H1 (cell line): Measurements from ENCODE around the gene SMARCE1. TPM values are rescaled to one million over a fixed set of nuclear protein-coding genes. Genes with fewer than 3 reads are reported as not detected.

Experiments used
- CTCF ChIA-PET: fragments of 300-600 bp; sonication (Branson Sonifier 250); formaldehyde crosslinking; loops from one replicate; lab custom pipeline; 2021; ENCODE audit not compliant: partially characterized antibody; lab: Charles Lee
- POLR2A ChIA-PET: fragments of 300-600 bp; sonication (Branson Sonifier 250); formaldehyde crosslinking; loops from one replicate; lab custom pipeline; 2021; ENCODE audit warnings: inconsistent platforms; ENCODE audit not compliant: partially characterized antibody; lab: Charles Lee
- DNase-seq, 2 experiments: peaks; one replicate each; pipeline versions ENCODE4 v3.0.0 to v3.0.0-alpha.2; 2010 to 2022; ENCODE audit warnings: low spot score in 2 of 2, low read depth in 1 of 2, mixed read lengths in 1 of 2
- FAIRE-seq: peaks from 2 replicates; lab custom pipeline; 2011; peaks lifted over from hg19 to GRCh38; lab: Jason Lieb, UNC
- H2AFZ ChIP-seq: 2 replicates; pipeline ENCODE4 v1.8.1; 2012; ENCODE audit warnings: low read length, inconsistent platforms
- H2AK5ac ChIP-seq: 2 replicates; pipeline ENCODE4 v1.6.1; 2013; ENCODE audit warnings: low read depth, low read length
- H2BK120ac ChIP-seq: replicated peaks from 2 replicates; pipeline ENCODE3; 2013; ENCODE audit warnings: low read depth, low read length, inconsistent platforms
- H2BK12ac ChIP-seq: 2 replicates; pipeline ENCODE4 v1.6.1; 2013; ENCODE audit warnings: low read depth, low read length
- H2BK15ac ChIP-seq: 2 replicates; pipeline ENCODE4 v1.6.1; 2013; ENCODE audit warnings: low read length
- H2BK20ac ChIP-seq: 2 replicates; pipeline ENCODE4 v1.6.1; 2013; ENCODE audit warnings: low read length
- H2BK5ac ChIP-seq: 2 replicates; pipeline ENCODE4 v1.6.1; 2013; ENCODE audit warnings: low read depth, low read length
- H3K14ac ChIP-seq: 2 replicates; pipeline ENCODE4 v1.6.1; 2013; ENCODE audit warnings: inconsistent platforms; ENCODE audit not compliant: insufficient read length
- H3K18ac ChIP-seq: 2 replicates; pipeline ENCODE4 v1.6.1; 2013; ENCODE audit warnings: low read length; ENCODE audit errors: extremely low read depth
- H3K23ac ChIP-seq: 2 replicates; pipeline ENCODE4 v1.6.1; 2013; ENCODE audit warnings: inconsistent platforms; ENCODE audit not compliant: insufficient read length
- H3K23me2 ChIP-seq: 2 replicates; pipeline ENCODE4 v1.6.1; 2013; ENCODE audit warnings: low read depth, low read length
- H3K27ac ChIP-seq: 2 replicates; pipeline ENCODE4 v1.6.1; 2011; ENCODE audit warnings: low read depth, low read length, inconsistent platforms
- H3K27me3 ChIP-seq, 4 experiments: replicated peaks in 1 of 4; 1 replicate in 1 of 4; 2 replicates in 3 of 4; pipeline versions ENCODE4 v1.6.1 to v1.8.1; 2011 to 2013; ENCODE audit warnings: low read length in 3 of 4, mild to moderate bottlenecking in 3 of 4, inconsistent platforms in 2 of 4, mixed read lengths in 2 of 4, moderate library complexity in 1 of 4; ENCODE audit not compliant: control insufficient read depth in 3 of 4, insufficient read depth in 3 of 4; ENCODE audit errors: extremely low read depth in 1 of 4
- H3K36me3 ChIP-seq, 4 experiments: 2 replicates each; pipeline versions ENCODE4 v1.6.1 to v1.8.1; 2011 to 2013; ENCODE audit warnings: mild to moderate bottlenecking in 4 of 4, low read length in 3 of 4, moderate library complexity in 2 of 4, control low read depth in 1 of 4, inconsistent platforms in 1 of 4; ENCODE audit not compliant: insufficient read depth in 4 of 4, control insufficient read depth in 2 of 4
- H3K4ac ChIP-seq: replicated peaks from 2 replicates; pipeline ENCODE3; 2013; ENCODE audit warnings: low read length, low read depth, mixed read lengths, inconsistent platforms; ENCODE audit not compliant: insufficient read length
- H3K4me1 ChIP-seq, 4 experiments: replicated peaks in 1 of 4; 1 replicate in 1 of 4; 2 replicates in 3 of 4; pipeline versions ENCODE4 v1.6.1 to v1.8.1; 2011 to 2013; ENCODE audit warnings: low read length in 3 of 4, inconsistent platforms in 2 of 4, mixed read lengths in 1 of 4; ENCODE audit not compliant: insufficient read depth in 4 of 4, control insufficient read depth in 3 of 4
- H3K4me2 ChIP-seq, 2 experiments: 2 replicates each; pipeline versions ENCODE4 v1.6.1 to v1.8.1; 2011 to 2013; ENCODE audit warnings: low read depth in 2 of 2, low read length in 2 of 2, control low read depth in 1 of 2, inconsistent platforms in 1 of 2, mild to moderate bottlenecking in 1 of 2; ENCODE audit not compliant: insufficient read depth in 1 of 2
- H3K4me3 ChIP-seq, 4 experiments: fragments of 200-600, 300-600 bp in 1 of 4; sonication (generic), shearing (Covaris generic), sonication (Bioruptor Twin) in 1 of 4; 2 replicates each; pipeline versions ENCODE4 v1.5.1 to v1.8.1; 2011 to 2016; ENCODE audit warnings: low read length in 4 of 4, low read depth in 3 of 4, control low read depth in 2 of 4, inconsistent platforms in 2 of 4, mild to moderate bottlenecking in 2 of 4, mixed read lengths in 1 of 4, moderate library complexity in 1 of 4; ENCODE audit not compliant: insufficient read depth in 2 of 4; ENCODE audit errors: extremely low read depth in 1 of 4
- H3K56ac ChIP-seq: replicated peaks from 2 replicates; pipeline ENCODE3; 2013; ENCODE audit warnings: low read depth, mild to moderate bottlenecking, mixed read lengths, low read length, inconsistent platforms; ENCODE audit not compliant: insufficient read length
- H3K79me1 ChIP-seq: 2 replicates; pipeline ENCODE4 v1.6.1; 2013; ENCODE audit warnings: low read depth, low read length, control low read depth
- H3K79me2 ChIP-seq, 2 experiments: 2 replicates each; pipeline versions ENCODE4 v1.6.1 to v1.8.1; 2012 to 2013; ENCODE audit warnings: low read length in 2 of 2, mild to moderate bottlenecking in 2 of 2, inconsistent platforms in 1 of 2; ENCODE audit not compliant: insufficient read depth in 2 of 2, control insufficient read depth in 1 of 2
- H3K9ac ChIP-seq, 4 experiments: replicated peaks in 1 of 4; 1 replicate in 1 of 4; 2 replicates in 3 of 4; pipeline versions ENCODE4 v1.6.1 to v1.8.1; 2011 to 2013; ENCODE audit warnings: low read depth in 3 of 4, low read length in 3 of 4, control low read depth in 2 of 4, mild to moderate bottlenecking in 2 of 4, moderate library complexity in 2 of 4, inconsistent platforms in 1 of 4; ENCODE audit errors: extremely low read depth in 1 of 4
- H3K9me3 ChIP-seq, 2 experiments: 2 replicates each; pipeline versions ENCODE4 v1.6.1 to v1.8.1; 2012 to 2013; ENCODE audit warnings: mild to moderate bottlenecking in 2 of 2, moderate library complexity in 2 of 2, control low read depth in 1 of 2, inconsistent platforms in 1 of 2, low read depth in 1 of 2, low read length in 1 of 2, mixed read lengths in 1 of 2; ENCODE audit not compliant: insufficient read depth in 2 of 2
- H4K20me1 ChIP-seq, 2 experiments: replicated peaks in 1 of 2; 2 replicates each; pipeline versions ENCODE3 to v1.8.1; 2011 to 2013; ENCODE audit warnings: inconsistent platforms in 2 of 2, low read length in 2 of 2, mild to moderate bottlenecking in 1 of 2; ENCODE audit not compliant: insufficient read depth in 2 of 2, control insufficient read depth in 1 of 2
- H4K5ac ChIP-seq: 2 replicates; pipeline ENCODE4 v1.6.1; 2013; ENCODE audit warnings: low read length, low read depth, mixed read lengths, inconsistent platforms; ENCODE audit not compliant: insufficient read length
- H4K8ac ChIP-seq: 2 replicates; pipeline ENCODE4 v1.8.0; 2013; ENCODE audit warnings: mild to moderate bottlenecking, moderate library complexity, low read length, inconsistent platforms; ENCODE audit not compliant: insufficient read depth; ENCODE audit errors: extremely low read depth
- H4K91ac ChIP-seq: replicated peaks from 2 replicates; pipeline ENCODE3; 2013; ENCODE audit warnings: low read length, mixed read lengths, inconsistent platforms; ENCODE audit not compliant: insufficient read length
- CBX5 ChIP-seq: fragments of 300-800, 300-1000 bp; sonication (generic); IDR thresholded peaks from 2 replicates; pipeline ENCODE4 v1.7.1; 2016; ENCODE audit warnings: antibody characterized with exemption, low read length, low read depth
- CTBP2 ChIP-seq: IDR thresholded peaks from 2 replicates; pipeline ENCODE4 v1.7.0; 2011; ENCODE audit warnings: borderline replicate concordance, mild to moderate bottlenecking, moderate library complexity, mixed read lengths, low read length; ENCODE audit not compliant: insufficient read depth, insufficient read length
- GABPA ChIP-seq: IDR thresholded peaks from 2 replicates; pipeline ENCODE4 v1.6.1; 2011; ENCODE audit warnings: mild to moderate bottlenecking, low read length, moderate library complexity, borderline replicate concordance; ENCODE audit not compliant: insufficient read depth
- GTF2F1 ChIP-seq: IDR thresholded peaks from 2 replicates; pipeline ENCODE4 v1.6.1; 2012; ENCODE audit warnings: low read depth, low read length, improper control_type of control experiment, borderline replicate concordance
- HDAC2 ChIP-seq, 2 experiments: fragments of 300-600 bp in 1 of 2; sonication (generic) in 1 of 2; IDR thresholded peaks; 2 replicates each; pipeline ENCODE4 v1.6.1; 2011 to 2012; ENCODE audit warnings: low read depth in 2 of 2, low read length in 2 of 2, mild to moderate bottlenecking in 2 of 2, moderate library complexity in 2 of 2, borderline replicate concordance in 1 of 2, inconsistent platforms in 1 of 2
- JUN ChIP-seq: IDR thresholded peaks from 2 replicates; pipeline ENCODE4 v1.6.1; 2011; ENCODE audit warnings: low read depth, mild to moderate bottlenecking, improper control_type of control experiment, low read length
- JUND ChIP-seq: IDR thresholded peaks from 2 replicates; pipeline ENCODE4 v1.6.1; 2011; ENCODE audit warnings: mild to moderate bottlenecking, improper control_type of control experiment, low read length
- KDM1A ChIP-seq: fragments of 200-600, 300-600 bp; sonication (generic); IDR thresholded peaks from 2 replicates; pipeline ENCODE4 v1.7.1; 2016; ENCODE audit warnings: mild to moderate bottlenecking, low read length, borderline replicate concordance
- MAFK ChIP-seq: IDR thresholded peaks from 2 replicates; pipeline ENCODE4 v1.6.1; 2012; ENCODE audit warnings: low read depth, mild to moderate bottlenecking, improper control_type of control experiment, low read length
- RAD21 ChIP-seq, 2 experiments: IDR thresholded peaks in 1 of 2; conservative IDR thresholded peaks in 1 of 2; 2 replicates each; pipeline ENCODE4 v1.6.1; 2011; ENCODE audit warnings: low read depth in 2 of 2, low read length in 2 of 2, improper control_type of control experiment in 1 of 2, inconsistent platforms in 1 of 2, mild to moderate bottlenecking in 1 of 2, moderate library complexity in 1 of 2
- SIRT6 ChIP-seq: IDR thresholded peaks from one replicate; pipeline ENCODE4 v1.7.1; 2012; ENCODE audit warnings: low read length, inconsistent platforms
- polyA plus RNA-seq, 7 experiments: library from polyadenylated mRNA; depleted of rRNA in 3 of 7; stranded (reverse) in 5 of 7; unstranded in 2 of 7; fragments of >200 nt in 5 of 7; fragments of 200-250 nt in 2 of 7; gene quantifications; 1 replicate in 5 of 7; 2 replicates in 1 of 7; 4 replicates in 1 of 7; pipeline versions ENCODE4 v1.2.1 to v1.2.3, GENCODE V29; 2011 to 2013; ENCODE audit warnings: missing spikeins in 2 of 7, mixed read lengths in 2 of 7
- total RNA-seq: library from RNA; stranded (reverse); fragmentation: NEBNext Ultra II Directional; extraction: Animal tissue kit (Norgen Biotek cat#: 25700); gene quantifications from 2 replicates; pipeline ENCODE4 v1.2.1, GENCODE V29; 2021
- TF ChIP-seq, protein P1 (sequence below): IDR thresholded peaks from 2 replicates; pipeline ENCODE4 v1.6.1; 2011; ENCODE audit warnings: low read length, improper control_type of control experiment

The SMARCE1 gene
- total and polyA plus RNA-seq, 2 of the 8 experiments (the other 6 are each of a cell fraction or from before 2014, with no cell fraction given), result 30.7 to 131 TPM

DNA sequence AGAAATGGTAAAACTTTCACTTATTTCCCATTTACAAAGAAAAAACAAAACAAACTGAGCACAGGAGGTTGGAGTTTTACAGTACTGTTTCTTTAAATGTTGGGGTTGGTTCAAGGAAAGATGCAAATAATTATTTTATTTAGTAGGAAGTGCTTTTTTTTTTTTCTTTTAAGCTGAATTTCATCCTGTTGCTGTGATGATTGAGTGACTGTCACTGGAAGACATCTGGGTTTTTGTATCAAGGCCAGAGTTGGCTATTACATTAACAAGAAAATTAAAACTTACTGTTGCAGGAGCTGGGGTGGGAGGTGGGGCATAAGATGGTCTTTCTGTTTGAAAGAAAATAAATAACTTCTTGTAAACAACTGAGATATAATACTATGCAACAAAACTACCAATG is 2.3 kb downstream of the SMARCE1 start:
- CTCF ChIA-PET, result interaction anchor here (0.6 kb wide), 1 partner anchor 25 kb away, joined by 3 read pairs; no protein-coding TSS in a partner anchor
- no peaks in the 10 kb centered on the region; the same call in 1 of the 2 replicates for H3K79me1 ChIP-seq
- no peak overlapping the region for H3K27ac ChIP-seq
- H3K23ac ChIP-seq, result no peak overlapping the region
- H2AFZ ChIP-seq, result no peak overlapping the region
- H2BK15ac ChIP-seq, result no peak overlapping the region
- no peak overlapping the region for H3K9ac ChIP-seq
- H4K8ac ChIP-seq, result no peak overlapping the region
- no peak overlapping the region for H3K14ac ChIP-seq
- DNase-seq, result no peak
- H3K4ac ChIP-seq, result no peak overlapping the region
- H2BK20ac ChIP-seq, result no peak overlapping the region
- no peaks in the 10 kb centered on the region for H3K9me3 ChIP-seq
- no peak for FAIRE-seq
- no peak overlapping the region for H3K56ac ChIP-seq
- H3K36me3 ChIP-seq, result peaks cover 5 to 55% (median 30%) of the 10 kb centered on the region in 4 experiments
- no peak overlapping the region for H3K18ac ChIP-seq
- no peaks in the 10 kb centered on the region for H3K27me3 ChIP-seq
- H4K5ac ChIP-seq, result no peak overlapping the region
- H3K23me2 ChIP-seq, result peaks cover 9% of the 10 kb centered on the region
- no peak overlapping the region for H2AK5ac ChIP-seq
- H4K91ac ChIP-seq, result no peak overlapping the region
- H3K79me2 ChIP-seq, result peaks cover 5 to 47% of the 10 kb centered on the region in 2 experiments
- no peak overlapping the region for H2BK12ac ChIP-seq
- no peak overlapping the region for H2BK5ac ChIP-seq
- TF ChIP-seq JUN (no peak), CBX5 (no peak), HDAC2 (IDR thresholded peaks at IDR 0.05; ENCODE audit: borderline replicate concordance in 1 of 2, low read depth in 2 of 2, low read length in 2 of 2) (no peak), MAFK (no peak), SIRT6 (no peak), RAD21 (IDR thresholded peaks at IDR 0.05 in 1 of 2, conservative IDR thresholded peaks at IDR 0.05 in 1 of 2; ENCODE audit: low read depth in 2 of 2, low read length in 2 of 2) (no peak), CTBP2 (no peak), GABPA (no peak), JUND (no peak), GTF2F1 (no peak), KDM1A (no peak)
- TF ChIP-seq, protein P1, sequence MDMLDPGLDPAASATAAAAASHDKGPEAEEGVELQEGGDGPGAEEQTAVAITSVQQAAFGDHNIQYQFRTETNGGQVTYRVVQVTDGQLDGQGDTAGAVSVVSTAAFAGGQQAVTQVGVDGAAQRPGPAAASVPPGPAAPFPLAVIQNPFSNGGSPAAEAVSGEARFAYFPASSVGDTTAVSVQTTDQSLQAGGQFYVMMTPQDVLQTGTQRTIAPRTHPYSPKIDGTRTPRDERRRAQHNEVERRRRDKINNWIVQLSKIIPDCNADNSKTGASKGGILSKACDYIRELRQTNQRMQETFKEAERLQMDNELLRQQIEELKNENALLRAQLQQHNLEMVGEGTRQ, result no peak
- POLR2A ChIA-PET, result interaction anchor here (5.8 kb wide), 1 partner anchor 18 kb away, joined by 58 read pairs; no protein-coding TSS in a partner anchor
- H4K20me1 ChIP-seq, result peaks cover 0 to under 1% of the 10 kb centered on the region in 2 experiments
- H3K4me3 ChIP-seq, result no peak overlapping the region
- no peak overlapping the region for H2BK120ac ChIP-seq
- H3K4me1 ChIP-seq, result peaks cover 0 to 7% (median 4%) of the 10 kb centered on the region in 4 experiments; a peak in 2 of 7 replicates
- H3K4me2 ChIP-seq, result no peak overlapping the region
